GM18909 (cell line): Measurements from ENCODE around the gene MAPK8IP1.

Experiments used
- ATAC-seq: cut with Tn5 transposase; IDR thresholded peaks from one replicate; pipeline ENCODE4 v1.9.1; 2021; ENCODE audit warnings: mild to moderate bottlenecking; ENCODE audit not compliant: unreplicated experiment, poor library complexity

Gene MAPK8IP1

GRCh38 chr11:45933846-45934579 lies 48.6 kb downstream of the MAPK8IP1 start:
- ATAC-seq: no peak

- ATAC-seq: no peak
These were observed 49.3 kb downstream of the MAPK8IP1 start for GRCh38 chr11:45934580-45935318.

- no peak for ATAC-seq
These were observed 50.1 kb downstream of the MAPK8IP1 start for GRCh38 chr11:45935349-45936064.

- ATAC-seq: no peak
These were observed 51.1 kb downstream of the MAPK8IP1 start for GRCh38 chr11:45936511-45937054.

- no peak for ATAC-seq
These were observed 52.5 kb downstream of the MAPK8IP1 start for GRCh38 chr11:45937916-45938315.

- ATAC-seq: no peak
These were observed 54.4 kb downstream of the MAPK8IP1 start for GRCh38 chr11:45939836-45940235.

- ATAC-seq: no peak
These were observed 55.8 kb downstream of the MAPK8IP1 start for GRCh38 chr11:45941285-45941684.

GRCh38 chr11:45942381-45942780 lies 56.9 kb downstream of the MAPK8IP1 start:
- ATAC-seq: no peak

GRCh38 chr11:45945397-45945999 lies 60.0 kb downstream of the MAPK8IP1 start:
- no peak for ATAC-seq

- no peak for ATAC-seq
These were observed 62.4 kb downstream of the MAPK8IP1 start for GRCh38 chr11:45947885-45948284.

DNA sequence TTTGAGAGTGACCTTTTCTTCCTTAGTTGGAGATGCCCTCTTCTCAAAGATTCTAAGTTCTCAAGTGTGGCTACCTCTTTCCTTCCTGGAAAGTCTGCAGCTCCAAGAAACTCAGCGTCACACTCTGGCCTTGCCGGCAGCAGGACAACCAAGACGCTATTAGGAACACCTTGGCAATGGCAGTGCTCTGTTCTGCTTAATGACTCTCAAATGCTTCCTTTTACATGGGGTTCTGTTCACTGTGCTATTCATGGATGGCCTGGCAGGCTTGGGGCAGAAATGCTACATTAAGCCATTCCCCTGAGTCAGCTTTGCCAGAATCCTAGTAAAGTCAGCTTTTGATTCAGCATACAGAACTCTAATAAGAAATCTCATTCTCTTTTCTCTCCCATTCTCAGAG lies 62.9 kb downstream of the MAPK8IP1 start:
- no peak for ATAC-seq

DNA sequence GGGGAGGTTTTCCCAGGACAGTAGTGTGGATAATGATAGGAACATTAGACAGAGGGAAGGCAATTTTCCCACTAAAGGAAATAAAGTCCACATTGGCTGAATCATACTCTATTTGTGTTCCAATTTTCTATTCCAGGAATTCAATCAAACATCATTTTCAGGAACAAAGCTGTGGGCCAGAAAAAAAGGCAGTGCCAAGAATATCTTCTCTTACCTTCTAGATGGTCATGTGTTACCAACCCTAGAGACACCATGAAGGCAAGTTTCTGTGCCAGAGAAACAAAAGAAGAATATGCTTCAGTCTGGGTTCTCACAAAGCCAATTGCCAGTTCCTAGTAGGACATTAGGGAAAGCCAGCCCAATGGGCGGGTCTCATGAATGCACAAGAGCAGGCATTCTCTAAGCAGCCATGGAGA lies 64.5 kb downstream of the MAPK8IP1 start:
- no peak for ATAC-seq
